Thymus (tissue), 11 donors: ENCODE results near the gene FBXO31. TPM values are rescaled to one million over a fixed set of nuclear protein-coding genes. Genes with fewer than 3 reads are reported as not detected.

Experiments
- DNase-seq, 9 donors: peaks; one replicate each; pipeline ENCODE4 v3.0.0-alpha.2; 2013; ENCODE audit warnings: low spot score in 9 of 9, low read depth in 6 of 9, missing footprints in 1 of 9
- H3K27ac ChIP-seq, 2 donors: one replicate each; pipeline ENCODE4 v1.5.1; 2013; ENCODE audit warnings: control low read depth in 1 of 2, low read depth in 1 of 2, low read length in 1 of 2, mild to moderate bottlenecking in 1 of 2, moderate library complexity in 1 of 2
- H3K27me3 ChIP-seq, 2 donors: one replicate each; pipeline ENCODE4 v1.5.1; 2013; ENCODE audit warnings: low read length in 1 of 2; ENCODE audit not compliant: control insufficient read depth in 2 of 2, insufficient read depth in 1 of 2
- H3K36me3 ChIP-seq, 2 donors: one replicate each; pipeline ENCODE4 v1.5.1; 2013; ENCODE audit warnings: low read length in 1 of 2, mild to moderate bottlenecking in 1 of 2, moderate library complexity in 1 of 2; ENCODE audit not compliant: control insufficient read depth in 2 of 2, insufficient read depth in 2 of 2
- H3K4me1 ChIP-seq, 2 donors: one replicate each; pipeline ENCODE4 v1.5.1; 2013; ENCODE audit warnings: low read length in 2 of 2; ENCODE audit not compliant: control insufficient read depth in 2 of 2, insufficient read depth in 2 of 2
- H3K4me3 ChIP-seq, 2 donors: one replicate each; pipeline ENCODE4 v1.5.1; 2013; ENCODE audit warnings: low read length in 2 of 2, control low read depth in 1 of 2, mild to moderate bottlenecking in 1 of 2
- H3K9me3 ChIP-seq, 2 donors: one replicate each; pipeline ENCODE4 v1.5.1; 2013; ENCODE audit warnings: low read length in 1 of 2, mild to moderate bottlenecking in 1 of 2; ENCODE audit not compliant: control insufficient read depth in 2 of 2, insufficient read depth in 1 of 2
- WGBS: extraction: QIAGEN DNeasy Blood & Tissue Kit; methylation state at CpG from one replicate; pipeline ENCODE4 v1.1.7; 2013; 5-methylcytosine and 5-hydroxymethylcytosine counted together
- polyA plus RNA-seq: library from polyadenylated mRNA; stranded (reverse); fragments of 200-250 nt; gene quantifications from one replicate; pipeline ENCODE4 v1.2.3, GENCODE V29; 2013
- total RNA-seq: library from RNA; stranded (reverse); fragments of 120-200 nt; gene quantifications from one replicate; pipeline ENCODE4 v1.2.4, GENCODE V29; 2013
- donor health status: healthy.

The FBXO31 gene
- total and polyA plus RNA-seq, 2 donors: 11.7 to 27.1 TPM

GRCh38 chr16:87361916-87362619, 21.5 kb downstream of the FBXO31 start:
- no peaks in the 10 kb centered on the region for H3K27me3 ChIP-seq
- DNase-seq: no peak
- H3K9me3 ChIP-seq: no peaks in the 10 kb centered on the region
- no peak overlapping the region for H3K27ac ChIP-seq
- H3K4me1 ChIP-seq: peaks cover 0 to 8% of the 10 kb centered on the region in 2 donors
- peaks cover 19 to 44% of the 10 kb centered on the region in 2 donors for H3K36me3 ChIP-seq
- 99% methylated on average over 8 of the region's 8 CpGs for WGBS
- no peak overlapping the region for H3K4me3 ChIP-seq

GRCh38 chr16:87360862-87361610, 22.5 kb downstream of the FBXO31 start:
- Histone ChIP-seq H3K27me3 (no peaks in the 10 kb centered on the region), H3K4me3 (no peak overlapping the region), H3K27ac (no peak overlapping the region), H3K9me3 (no peaks in the 10 kb centered on the region), H3K36me3 (peaks cover 23 to 38% of the 10 kb centered on the region in 2 donors), H3K4me1 (peaks cover 0 to 8% of the 10 kb centered on the region in 2 donors)
- WGBS: 98% methylated on average over 16 of the region's 16 CpGs
- DNase-seq: no peak

- no peak for DNase-seq
- WGBS: 96% methylated on average over 7 of the region's 7 CpGs
- Histone ChIP-seq H3K36me3 (peaks cover 23 to 35% of the 10 kb centered on the region in 2 donors), H3K4me3 (no peak overlapping the region), H3K4me1 (peaks cover 0 to 4% of the 10 kb centered on the region in 2 donors), H3K9me3 (no peaks in the 10 kb centered on the region), H3K27ac (no peak overlapping the region), H3K27me3 (no peaks in the 10 kb centered on the region)
These were observed 24.5 kb downstream of the FBXO31 start for GRCh38 chr16:87359121-87359520.

GRCh38 chr16:87358696-87359095, 24.9 kb downstream of the FBXO31 start:
- no peaks in the 10 kb centered on the region for H3K9me3 ChIP-seq
- H3K36me3 ChIP-seq: peaks cover 23 to 35% of the 10 kb centered on the region in 2 donors
- H3K27ac ChIP-seq: no peak overlapping the region
- WGBS: 95% methylated on average over 9 of the region's 9 CpGs
- DNase-seq: no peak
- no peaks in the 10 kb centered on the region for H3K4me1 ChIP-seq
- H3K4me3 ChIP-seq: no peak overlapping the region
- H3K27me3 ChIP-seq: no peaks in the 10 kb centered on the region

- no peak for DNase-seq
- 98% methylated on average over 17 of the region's 17 CpGs for WGBS
- Histone ChIP-seq H3K27me3 (no peaks in the 10 kb centered on the region), H3K36me3 (peaks cover 23 to 35% of the 10 kb centered on the region in 2 donors), H3K27ac (no peak overlapping the region), H3K4me3 (no peak overlapping the region), H3K4me1 (no peaks in the 10 kb centered on the region), H3K9me3 (no peaks in the 10 kb centered on the region)
These were observed 25.3 kb downstream of the FBXO31 start for GRCh38 chr16:87358250-87358649.

- H3K4me3 ChIP-seq: no peak overlapping the region
- H3K4me1 ChIP-seq: no peaks in the 10 kb centered on the region
- no peaks in the 10 kb centered on the region for H3K27me3 ChIP-seq
- no peaks in the 10 kb centered on the region for H3K9me3 ChIP-seq
- H3K27ac ChIP-seq: no peak overlapping the region
- H3K36me3 ChIP-seq: peaks cover 19 to 31% of the 10 kb centered on the region in 2 donors
- DNase-seq: no peak
- 96% methylated on average over 8 of the region's 8 CpGs for WGBS
These were observed 27.1 kb downstream of the FBXO31 start for GRCh38 chr16:87356491-87356853.

GRCh38 chr16:87353613-87354012, 30.0 kb downstream of the FBXO31 start:
- no peak for DNase-seq
- Histone ChIP-seq H3K4me1 (no peaks in the 10 kb centered on the region), H3K4me3 (no peak overlapping the region), H3K27ac (no peak overlapping the region), H3K36me3 (peaks cover 11 to 13% of the 10 kb centered on the region in 2 donors), H3K27me3 (no peaks in the 10 kb centered on the region), H3K9me3 (no peaks in the 10 kb centered on the region)
- 98% methylated on average over 17 of the region's 17 CpGs for WGBS

- H3K27ac ChIP-seq: no peak overlapping the region
- H3K36me3 ChIP-seq: peaks cover 4 to 8% of the 10 kb centered on the region in 2 donors
- WGBS: 96% methylated on average over 15 of the region's 15 CpGs
- no peaks in the 10 kb centered on the region for H3K4me1 ChIP-seq
- H3K27me3 ChIP-seq: no peaks in the 10 kb centered on the region
- DNase-seq: no peak
- H3K9me3 ChIP-seq: no peaks in the 10 kb centered on the region
- H3K4me3 ChIP-seq: no peak overlapping the region
These were observed 30.8 kb downstream of the FBXO31 start for GRCh38 chr16:87352818-87353217.

- Histone ChIP-seq H3K4me1 (peaks cover 0 to 4% of the 10 kb centered on the region in 2 donors), H3K36me3 (peaks cover 8 to 16% of the 10 kb centered on the region in 2 donors), H3K27me3 (no peaks in the 10 kb centered on the region), H3K4me3 (no peak overlapping the region), H3K27ac (no peak overlapping the region), H3K9me3 (no peaks in the 10 kb centered on the region)
- no peak for DNase-seq
- 86% methylated on average over 9 of the region's 9 CpGs for WGBS
These were observed 32.3 kb downstream of the FBXO31 start for GRCh38 chr16:87351320-87351698.
